ENCODE results near the gene PGAP2.

Gene PGAP2

DNA sequence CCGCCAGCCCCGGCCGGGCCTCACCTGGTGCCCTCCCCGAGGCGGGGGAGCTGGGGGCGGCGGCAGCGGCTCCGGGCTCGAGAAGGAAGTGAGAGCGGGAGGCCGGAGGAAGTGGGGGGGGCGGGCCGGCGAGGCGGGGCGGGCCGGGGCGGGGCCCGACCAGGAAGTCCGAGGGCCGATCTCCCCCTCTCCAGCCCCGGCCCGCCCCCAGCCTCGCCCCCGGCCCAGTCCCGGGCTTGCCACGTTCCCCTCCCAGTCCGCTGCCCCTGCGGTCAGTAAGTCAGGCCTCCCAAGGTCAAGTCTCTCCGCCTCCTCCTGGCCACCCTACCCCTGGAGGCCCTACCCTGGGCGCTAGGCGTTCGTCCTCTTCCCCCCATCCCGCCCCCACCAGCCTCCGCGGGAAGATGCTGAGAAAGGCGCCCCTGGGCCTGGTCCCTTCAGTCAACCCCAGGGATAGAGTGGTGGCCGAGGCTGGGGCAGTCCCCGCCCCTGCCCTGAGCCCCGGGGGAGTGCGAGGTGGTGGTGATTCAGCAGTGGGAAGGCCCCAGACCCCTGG, 32.6 kb downstream of the PGAP2 start, which contains the start of gene RHOG:
RHOG (minus strand) TSS at position 90 of the 556 bp plus-strand sequence. CDS start 12,821 bp downstream, outside the sequence.
- H2BK5ac ChIP-seq (ENCODE audit: low read length) = peak within 1 kb of the TSS; percentile 45
- H3K4me3 ChIP-seq (ENCODE audit: low read length in 2 of 2) = peak within 1 kb of the TSS; percentile 74 to 88
- H3K9ac ChIP-seq (ENCODE audit: low read depth, low read length, poor library complexity) = peak within 1 kb of the TSS; percentile 80
- no peak within 1 kb of the TSS for H4K91ac ChIP-seq (ENCODE audit: low read depth, low read length, poor library complexity)
- H3K9me3 ChIP-seq (replicated peaks in 1 of 2; ENCODE audit: control insufficient read depth in 2 of 2, insufficient read depth in 1 of 2, low read depth in 1 of 2, low read length in 2 of 2) = peaks cover 0 to 2% of the 10 kb centered on the region in 2 donors
- H3K4me1 ChIP-seq (ENCODE audit: control insufficient read depth in 2 of 2, insufficient read depth in 1 of 2, low read depth in 1 of 2, low read length in 2 of 2) = peaks cover 6 to 21% of the 10 kb centered on the region in 2 donors
- peak within 1 kb of the TSS; percentile 94 for H2AFZ ChIP-seq (ENCODE audit: low read length)
- peak within 1 kb of the TSS; percentile 94 for H3K18ac ChIP-seq (ENCODE audit: low read length)
- no peak within 1 kb of the TSS for H3K27ac ChIP-seq (replicated peaks; ENCODE audit: low read length)
- H3K27me3 ChIP-seq (ENCODE audit: control insufficient read depth in 3 of 3, insufficient read depth in 3 of 3, low read depth in 1 of 3, low read length in 3 of 3) = peaks cover 0 to 12% (median 0%) of the 10 kb centered on the region in 3 experiments
- peaks cover 4% of the 10 kb centered on the region for H3K79me1 ChIP-seq (ENCODE audit: low read depth, low read length)
- H3K14ac ChIP-seq (ENCODE audit: low read length) = peak within 1 kb of the TSS; percentile 78
- DNase-seq (ENCODE audit: low spot score) = peak; percentile 58
- peak within 1 kb of the TSS; percentile 23 for H2BK15ac ChIP-seq (ENCODE audit: low read length)
- no CpG with 5 or more reads among the region's 42 CpGs for WGBS, 2 donors (ENCODE audit: extremely low coverage in 2 of 2, insufficient read length in 2 of 2, insufficient replicate concordance in 1 of 2)
- H3K36me3 ChIP-seq (replicated peaks in 1 of 2; ENCODE audit: control insufficient read depth in 2 of 2, insufficient read depth in 2 of 2, low read length in 2 of 2) = peaks cover 0 to 15% of the 10 kb centered on the region in 2 donors
- peak within 1 kb of the TSS; percentile 38 for H3K23ac ChIP-seq (ENCODE audit: low read depth, low read length, poor library complexity)
- H2BK12ac ChIP-seq (ENCODE audit: low read length) = no peak within 1 kb of the TSS
- H2BK120ac ChIP-seq (ENCODE audit: low read depth, low read length) = no peak within 1 kb of the TSS
- no peak within 1 kb of the TSS for H4K8ac ChIP-seq (ENCODE audit: low read depth, low read length)
- H3K4ac ChIP-seq (ENCODE audit: low read length) = peak within 1 kb of the TSS; percentile 24
- peak within 1 kb of the TSS; percentile 73 for H3K4me2 ChIP-seq (ENCODE audit: insufficient read depth, low read length, poor library complexity, severe bottlenecking)
- peak within 1 kb of the TSS; percentile 24 for H2AK5ac ChIP-seq (ENCODE audit: low read depth, low read length)

GRCh38 chr11:3841426-3842350, 33.3 kb downstream of the PGAP2 start:
- Histone ChIP-seq H2BK5ac (ENCODE audit: low read length) (no peak overlapping the region), H3K4me3 (ENCODE audit: low read length in 2 of 2) (peak overlapping the region; percentile 74 to 78), H2AFZ (ENCODE audit: low read length) (peak overlapping the region; percentile 94), H3K9me3 (replicated peaks in 1 of 2; ENCODE audit: control insufficient read depth in 2 of 2, insufficient read depth in 1 of 2, low read depth in 1 of 2, low read length in 2 of 2) (peaks cover 0 to 2% of the 10 kb centered on the region in 2 donors), H2BK15ac (ENCODE audit: low read length) (peak overlapping the region; percentile 23), H3K18ac (ENCODE audit: low read length) (peak overlapping the region; percentile 94), H4K8ac (ENCODE audit: low read depth, low read length) (no peak overlapping the region), H3K4me2 (ENCODE audit: insufficient read depth, low read length, poor library complexity, severe bottlenecking) (peak overlapping the region; percentile 73), H3K79me1 (ENCODE audit: low read depth, low read length) (peaks cover 4% of the 10 kb centered on the region), H3K14ac (ENCODE audit: low read length) (no peak overlapping the region), H3K27ac (replicated peaks; ENCODE audit: low read length) (no peak overlapping the region), H3K27me3 (ENCODE audit: control insufficient read depth in 3 of 3, insufficient read depth in 3 of 3, low read depth in 1 of 3, low read length in 3 of 3) (peaks cover 0 to 12% (median 0%) of the 10 kb centered on the region in 3 experiments), H3K36me3 (replicated peaks in 1 of 2; ENCODE audit: control insufficient read depth in 2 of 2, insufficient read depth in 2 of 2, low read length in 2 of 2) (peaks cover 0 to 13% of the 10 kb centered on the region in 2 donors), H3K9ac (ENCODE audit: low read depth, low read length, poor library complexity) (peak overlapping the region; percentile 31), H2BK120ac (ENCODE audit: low read depth, low read length) (no peak overlapping the region), H2BK12ac (ENCODE audit: low read length) (no peak overlapping the region), H2AK5ac (ENCODE audit: low read depth, low read length) (no peak overlapping the region), H4K91ac (ENCODE audit: low read depth, low read length, poor library complexity) (no peak overlapping the region), H3K4me1 (ENCODE audit: control insufficient read depth in 2 of 2, insufficient read depth in 1 of 2, low read depth in 1 of 2, low read length in 2 of 2) (peaks cover 6 to 21% of the 10 kb centered on the region in 2 donors), H3K4ac (ENCODE audit: low read length) (no peak overlapping the region), H3K23ac (ENCODE audit: low read depth, low read length, poor library complexity) (peak overlapping the region; percentile 38)
- peak; percentile 61 for DNase-seq (ENCODE audit: low spot score)
- WGBS, 2 donors (ENCODE audit: extremely low coverage in 2 of 2, insufficient read length in 2 of 2, insufficient replicate concordance in 1 of 2) = no CpG with 5 or more reads among the region's 44 CpGs

DNA sequence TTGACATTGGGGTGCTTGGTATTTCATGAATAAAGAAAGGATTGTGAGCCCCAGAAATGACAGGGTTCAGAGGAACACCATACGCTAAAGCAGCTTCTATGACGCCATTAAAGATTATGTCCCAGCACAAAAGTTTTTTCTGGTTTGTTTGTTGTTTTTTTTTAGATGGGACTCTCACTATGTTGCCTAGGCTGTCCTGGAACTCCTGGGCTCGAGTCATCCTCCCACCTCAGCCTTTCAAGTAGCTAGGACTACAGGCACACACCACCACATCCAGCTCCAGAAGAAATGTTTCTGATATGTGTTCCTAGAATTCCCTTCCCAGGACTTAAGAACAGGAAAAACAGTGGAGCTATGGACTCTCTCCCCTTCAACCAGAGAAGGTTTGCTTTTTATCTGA, 35.0 kb downstream of the PGAP2 start:
- Histone ChIP-seq H2BK120ac (ENCODE audit: low read depth, low read length) (no peak overlapping the region), H2AFZ (ENCODE audit: low read length) (no peak overlapping the region), H3K4me3 (ENCODE audit: low read length in 2 of 2) (no peak overlapping the region), H3K79me1 (ENCODE audit: low read depth, low read length) (peaks cover 4% of the 10 kb centered on the region), H4K8ac (ENCODE audit: low read depth, low read length) (no peak overlapping the region), H4K91ac (ENCODE audit: low read depth, low read length, poor library complexity) (no peak overlapping the region), H3K27ac (replicated peaks; ENCODE audit: low read length) (no peak overlapping the region), H2BK15ac (ENCODE audit: low read length) (no peak overlapping the region), H2AK5ac (ENCODE audit: low read depth, low read length) (no peak overlapping the region), H3K18ac (ENCODE audit: low read length) (no peak overlapping the region), H3K9me3 (replicated peaks in 1 of 2; ENCODE audit: control insufficient read depth in 2 of 2, insufficient read depth in 1 of 2, low read depth in 1 of 2, low read length in 2 of 2) (peaks cover 0 to 2% of the 10 kb centered on the region in 2 donors), H2BK5ac (ENCODE audit: low read length) (no peak overlapping the region), H3K4ac (ENCODE audit: low read length) (no peak overlapping the region), H3K4me1 (ENCODE audit: control insufficient read depth in 2 of 2, insufficient read depth in 1 of 2, low read depth in 1 of 2, low read length in 2 of 2) (peaks cover 6 to 14% of the 10 kb centered on the region in 2 donors), H3K23ac (ENCODE audit: low read depth, low read length, poor library complexity) (no peak overlapping the region), H3K4me2 (ENCODE audit: insufficient read depth, low read length, poor library complexity, severe bottlenecking) (no peak overlapping the region), H2BK12ac (ENCODE audit: low read length) (no peak overlapping the region), H3K36me3 (replicated peaks in 1 of 2; ENCODE audit: control insufficient read depth in 2 of 2, insufficient read depth in 2 of 2, low read length in 2 of 2) (peaks cover 0 to 4% of the 10 kb centered on the region in 2 donors), H3K9ac (ENCODE audit: low read depth, low read length, poor library complexity) (no peak overlapping the region), H3K27me3 (ENCODE audit: control insufficient read depth in 3 of 3, insufficient read depth in 3 of 3, low read depth in 1 of 3, low read length in 3 of 3) (peaks cover 0 to 12% (median 0%) of the 10 kb centered on the region in 3 experiments), H3K14ac (ENCODE audit: low read length) (no peak overlapping the region)
- WGBS, 2 donors (ENCODE audit: extremely low coverage in 2 of 2, insufficient read length in 2 of 2, insufficient replicate concordance in 1 of 2) = no CpG with 5 or more reads among the region's 3 CpGs
- DNase-seq (ENCODE audit: low spot score) = no peak

DNA sequence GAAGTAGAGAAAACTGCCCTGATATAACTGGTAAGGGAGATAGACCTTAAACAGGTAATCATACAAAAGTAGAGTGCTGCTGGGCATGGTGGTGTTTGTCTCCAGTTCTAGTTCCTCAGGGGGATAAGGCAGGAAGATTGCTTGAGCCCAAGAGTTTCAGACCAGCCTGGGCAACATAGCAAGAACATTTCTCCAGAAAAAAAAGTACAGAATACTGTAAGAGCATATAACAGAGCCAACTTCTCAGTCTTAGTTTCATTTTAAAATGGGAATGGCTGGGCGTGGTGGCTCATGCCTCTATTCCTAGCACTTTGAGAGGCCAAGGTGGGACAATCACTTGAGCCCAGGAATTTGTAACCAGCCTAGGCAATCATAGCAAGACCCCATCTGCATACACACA, 36.9 kb downstream of the PGAP2 start:
- Histone ChIP-seq H3K27me3 (ENCODE audit: control insufficient read depth in 3 of 3, insufficient read depth in 3 of 3, low read depth in 1 of 3, low read length in 3 of 3) (peaks cover 0 to 12% (median 0%) of the 10 kb centered on the region in 3 experiments), H2BK120ac (ENCODE audit: low read depth, low read length) (no peak overlapping the region), H2BK12ac (ENCODE audit: low read length) (no peak overlapping the region), H2BK15ac (ENCODE audit: low read length) (no peak overlapping the region), H3K4me3 (ENCODE audit: low read length in 2 of 2) (no peak overlapping the region), H4K91ac (ENCODE audit: low read depth, low read length, poor library complexity) (no peak overlapping the region), H3K18ac (ENCODE audit: low read length) (no peak overlapping the region), H3K9me3 (replicated peaks in 1 of 2; ENCODE audit: control insufficient read depth in 2 of 2, insufficient read depth in 1 of 2, low read depth in 1 of 2, low read length in 2 of 2) (peaks cover 0 to 2% of the 10 kb centered on the region in 2 donors), H2AFZ (ENCODE audit: low read length) (no peak overlapping the region), H3K4ac (ENCODE audit: low read length) (no peak overlapping the region), H3K14ac (ENCODE audit: low read length) (no peak overlapping the region), H3K27ac (replicated peaks; ENCODE audit: low read length) (no peak overlapping the region), H2AK5ac (ENCODE audit: low read depth, low read length) (no peak overlapping the region), H3K36me3 (replicated peaks in 1 of 2; ENCODE audit: control insufficient read depth in 2 of 2, insufficient read depth in 2 of 2, low read length in 2 of 2) (no peaks in the 10 kb centered on the region), H3K4me1 (ENCODE audit: control insufficient read depth in 2 of 2, insufficient read depth in 1 of 2, low read depth in 1 of 2, low read length in 2 of 2) (peaks cover 0 to 3% of the 10 kb centered on the region in 2 donors), H3K23ac (ENCODE audit: low read depth, low read length, poor library complexity) (no peak overlapping the region), H4K8ac (ENCODE audit: low read depth, low read length) (no peak overlapping the region), H3K79me1 (ENCODE audit: low read depth, low read length) (no peaks in the 10 kb centered on the region), H2BK5ac (ENCODE audit: low read length) (no peak overlapping the region), H3K9ac (ENCODE audit: low read depth, low read length, poor library complexity) (no peak overlapping the region), H3K4me2 (ENCODE audit: insufficient read depth, low read length, poor library complexity, severe bottlenecking) (no peak overlapping the region)
- no peak for DNase-seq (ENCODE audit: low spot score)
- WGBS, 2 donors (ENCODE audit: extremely low coverage in 2 of 2, insufficient read length in 2 of 2, insufficient replicate concordance in 1 of 2) = no CpG with 5 or more reads among the region's 1 CpG

Measured in neuronal stem cell (in vitro differentiated cells).